HepG2 (cell line): Measurements from ENCODE around the gene PHYH. TPM values are rescaled to one million over a fixed set of nuclear protein-coding genes. Genes with fewer than 3 reads are reported as not detected.

Source experiments
- ARID4A ChIP-seq: sonication (generic); formaldehyde crosslinking; IDR thresholded peaks from 2 replicates; pipeline ENCODE4 v1.5.0; 2020; ENCODE audit warnings: mild to moderate bottlenecking, missing genetic modification reagents, borderline replicate concordance
- ATF6 ChIP-seq: sonication (generic); formaldehyde crosslinking; conservative IDR thresholded peaks from 2 replicates; pipeline ENCODE4 v1.4.0; 2020; ENCODE audit warnings: missing genetic modification reagents
- CBX1 ChIP-seq: IDR thresholded peaks from one replicate; pipeline ENCODE4 v1.6.1; 2016; ENCODE audit warnings: antibody characterized with exemption, low read depth
- DR1 ChIP-seq: sonication (generic); formaldehyde crosslinking; IDR thresholded peaks from 2 replicates; pipeline ENCODE4 v1.8.0; 2021; ENCODE audit warnings: mild to moderate bottlenecking, missing genetic modification reagents, inconsistent platforms
- GMEB2 ChIP-seq: IDR thresholded peaks from 2 replicates; pipeline ENCODE4 v1.6.1; 2016; ENCODE audit warnings: missing biosample characterization, missing genetic modification reagents, low read depth
- LCORL ChIP-seq, 2 experiments: fragments of 450-650 bp in 1 of 2; sonication (generic) in 1 of 2; formaldehyde crosslinking in 1 of 2; IDR thresholded peaks; 2 replicates each; pipeline versions ENCODE4 v1.5.0 to v1.6.1; 2017 to 2020; ENCODE audit warnings: antibody characterized with exemption in 1 of 2, missing genetic modification reagents in 1 of 2
- PAX8 ChIP-seq: sonication (generic); formaldehyde crosslinking; IDR thresholded peaks from 2 replicates; pipeline ENCODE4 v1.8.0; 2022; ENCODE audit warnings: mild to moderate bottlenecking, missing genetic modification reagents, borderline replicate concordance
- POLR2G ChIP-seq: fragments of 200-400 bp; formaldehyde crosslinking; IDR thresholded peaks from 2 replicates; pipeline ENCODE4 v1.6.1; 2018; ENCODE audit warnings: mild to moderate bottlenecking, low read depth, low read length, moderate library complexity
- SP140L ChIP-seq: sonication (generic); formaldehyde crosslinking; IDR thresholded peaks from 2 replicates; pipeline ENCODE4 v1.4.0; 2020; ENCODE audit warnings: missing genetic modification reagents, borderline replicate concordance
- TEAD2 ChIP-seq: sonication (generic); formaldehyde crosslinking; IDR thresholded peaks from 2 replicates; pipeline ENCODE4 v1.9.0; 2021; ENCODE audit warnings: missing genetic modification reagents
- TEF ChIP-seq: sonication (generic); formaldehyde crosslinking; IDR thresholded peaks from 2 replicates; pipeline ENCODE4 v1.5.0; 2020; ENCODE audit warnings: missing genetic modification reagents
- ZNF143 ChIP-seq: sonication (generic); formaldehyde crosslinking; IDR thresholded peaks from 2 replicates; pipeline ENCODE4 v1.4.0; 2020; ENCODE audit warnings: missing genetic modification reagents
- ZNF878 ChIP-seq: sonication (generic); formaldehyde crosslinking; IDR thresholded peaks from 2 replicates; pipeline ENCODE4 v1.8.1; 2023; ENCODE audit warnings: mild to moderate bottlenecking, missing genetic modification reagents, moderate library complexity
- ZNF883 ChIP-seq: sonication (generic); formaldehyde crosslinking; IDR thresholded peaks from 2 replicates; pipeline ENCODE4 v1.5.1; 2020; ENCODE audit warnings: mild to moderate bottlenecking, missing genetic modification reagents; ENCODE audit errors: not compliant biosample characterization
- polyA plus RNA-seq, 8 experiments: library from polyadenylated mRNA; depleted of rRNA in 3 of 8; stranded (reverse) in 7 of 8; unstranded in 1 of 8; fragments of >200 nt; fragmentation: Illumina TruSeq in 4 of 8; extraction: Trizol in 4 of 8; gene quantifications; 2 replicates each; pipeline versions ENCODE4 v1.2.1 to v1.2.3, GENCODE V29; 2011 to 2016; ENCODE audit warnings: low read depth in 4 of 8, missing spikeins in 1 of 8, mixed read lengths in 1 of 8; ENCODE audit not compliant: insufficient read depth in 1 of 8
- total RNA-seq, 5 experiments: library from RNA; depleted of rRNA; stranded (reverse); fragments of >200 nt; fragmentation: Illumina TruSeq; extraction: Trizol; gene quantifications; 2 replicates each; pipeline ENCODE4 v1.2.3, GENCODE V29; 2016; ENCODE audit warnings: low read depth in 1 of 5
- TF ChIP-seq, protein P1 (sequence below), 2 experiments: IDR thresholded peaks; 2 replicates each; pipeline ENCODE4 v1.6.1; 2011 to 2012; ENCODE audit warnings: low read length in 2 of 2, borderline replicate concordance in 1 of 2, low read depth in 1 of 2, mild to moderate bottlenecking in 1 of 2, moderate library complexity in 1 of 2

The PHYH gene
- total and polyA plus RNA-seq, 2 of the 13 experiments (the other 11 are each of a cell fraction or from before 2014, with no cell fraction given) = 27.2 to 34.5 TPM

DNA sequence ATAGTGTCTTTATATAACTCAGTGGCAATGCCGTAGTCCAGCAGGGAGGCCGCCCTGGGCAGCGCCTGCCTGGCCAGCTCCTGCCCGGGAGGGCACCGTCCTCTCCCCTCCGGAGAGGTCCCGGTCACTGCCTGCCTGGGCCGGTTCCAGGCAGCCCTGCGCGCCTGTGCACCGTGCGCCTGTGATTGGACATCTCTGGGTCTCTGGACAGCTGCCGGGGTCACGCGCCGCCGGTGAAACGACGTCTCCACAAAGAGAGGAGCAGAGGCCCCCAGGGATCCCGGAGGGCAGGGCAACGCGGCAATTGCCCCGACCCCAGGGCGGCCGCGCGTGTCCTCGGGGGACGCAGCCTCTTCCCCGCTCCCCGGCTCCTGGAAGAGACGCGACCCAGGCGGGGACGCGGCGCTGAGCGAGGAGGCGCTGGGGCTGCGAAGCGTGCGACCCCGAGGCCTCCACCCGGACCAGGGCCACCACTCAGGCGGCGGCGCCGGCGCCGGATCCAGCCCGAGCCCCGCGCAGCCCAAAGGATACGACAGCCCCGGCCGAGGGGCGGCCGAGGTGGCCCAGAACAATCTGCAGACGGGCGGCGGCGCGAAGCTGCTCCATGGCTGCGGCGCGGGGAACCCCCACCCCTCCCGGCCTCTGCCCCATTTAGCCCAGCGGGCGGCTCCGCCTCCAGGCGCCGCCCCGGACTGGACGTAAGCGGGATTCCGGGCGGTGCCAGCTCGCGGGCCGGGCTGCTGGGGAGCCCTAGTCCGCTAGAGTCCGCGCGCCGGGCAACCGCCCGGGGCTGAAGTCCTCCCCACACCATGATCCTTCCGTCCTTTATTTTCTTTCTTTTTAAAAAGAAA, at the start of gene PHYH (continued):
- peak; percentile 96 for TF ChIP-seq POLR2G
- TF ChIP-seq ARID4A = peak; percentile 83
- no peak for TF ChIP-seq GMEB2 (CRISPR knock-in tag)
- TF ChIP-seq ZNF883 = peak; percentile 20
- no peak; the same call in 1 of the 2 replicates for TF ChIP-seq PAX8
- TF ChIP-seq TEAD2 = no peak
- no peak for TF ChIP-seq ZNF143
- no peak for TF ChIP-seq SP140L
- TF ChIP-seq ZNF878 = peak; percentile 23; the same call in 1 of the 2 replicates
- TF ChIP-seq LCORL (IDR thresholded peaks at IDR 0.05) = no peak
- no peak; the same call in 1 of the 2 replicates for TF ChIP-seq LCORL (CRISPR knock-in tag; IDR thresholded peaks at IDR 0.05)
- no peak for TF ChIP-seq CBX1
- peak; percentile 96 for TF ChIP-seq DR1
- TF ChIP-seq ATF6 (CRISPR knock-in tag) = no peak
- TF ChIP-seq TEF (CRISPR knock-in tag) = 0 out of 2 replicates have a peak, but pooled peaks have one; percentile 78
- TF ChIP-seq, protein P1, sequence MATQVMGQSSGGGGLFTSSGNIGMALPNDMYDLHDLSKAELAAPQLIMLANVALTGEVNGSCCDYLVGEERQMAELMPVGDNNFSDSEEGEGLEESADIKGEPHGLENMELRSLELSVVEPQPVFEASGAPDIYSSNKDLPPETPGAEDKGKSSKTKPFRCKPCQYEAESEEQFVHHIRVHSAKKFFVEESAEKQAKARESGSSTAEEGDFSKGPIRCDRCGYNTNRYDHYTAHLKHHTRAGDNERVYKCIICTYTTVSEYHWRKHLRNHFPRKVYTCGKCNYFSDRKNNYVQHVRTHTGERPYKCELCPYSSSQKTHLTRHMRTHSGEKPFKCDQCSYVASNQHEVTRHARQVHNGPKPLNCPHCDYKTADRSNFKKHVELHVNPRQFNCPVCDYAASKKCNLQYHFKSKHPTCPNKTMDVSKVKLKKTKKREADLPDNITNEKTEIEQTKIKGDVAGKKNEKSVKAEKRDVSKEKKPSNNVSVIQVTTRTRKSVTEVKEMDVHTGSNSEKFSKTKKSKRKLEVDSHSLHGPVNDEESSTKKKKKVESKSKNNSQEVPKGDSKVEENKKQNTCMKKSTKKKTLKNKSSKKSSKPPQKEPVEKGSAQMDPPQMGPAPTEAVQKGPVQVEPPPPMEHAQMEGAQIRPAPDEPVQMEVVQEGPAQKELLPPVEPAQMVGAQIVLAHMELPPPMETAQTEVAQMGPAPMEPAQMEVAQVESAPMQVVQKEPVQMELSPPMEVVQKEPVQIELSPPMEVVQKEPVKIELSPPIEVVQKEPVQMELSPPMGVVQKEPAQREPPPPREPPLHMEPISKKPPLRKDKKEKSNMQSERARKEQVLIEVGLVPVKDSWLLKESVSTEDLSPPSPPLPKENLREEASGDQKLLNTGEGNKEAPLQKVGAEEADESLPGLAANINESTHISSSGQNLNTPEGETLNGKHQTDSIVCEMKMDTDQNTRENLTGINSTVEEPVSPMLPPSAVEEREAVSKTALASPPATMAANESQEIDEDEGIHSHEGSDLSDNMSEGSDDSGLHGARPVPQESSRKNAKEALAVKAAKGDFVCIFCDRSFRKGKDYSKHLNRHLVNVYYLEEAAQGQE (IDR thresholded peaks at IDR 0.05; ENCODE audit: borderline replicate concordance in 1 of 2, low read depth in 1 of 2, low read length in 2 of 2) = peak in 1 of 2 experiments; percentile 61; a peak in 1 of 4 replicates
